HepG2 (cell line): ENCODE data around the gene DBNDD1. TPM values are rescaled to one million over a fixed set of nuclear protein-coding genes. Genes with fewer than 3 reads are reported as not detected.

ENCODE experiments used
- CBFB ChIP-seq: sonication (generic); formaldehyde crosslinking; IDR thresholded peaks from 2 replicates; pipeline ENCODE4 v1.4.0; 2020; ENCODE audit warnings: missing genetic modification reagents
- CHD4 ChIP-seq: fragments of 200-600 bp; sonication (generic); IDR thresholded peaks from 2 replicates; pipeline ENCODE4 v1.7.0; 2017; ENCODE audit warnings: mild to moderate bottlenecking, low read length, borderline replicate concordance
- EHMT2 ChIP-seq: fragments of 200-600 bp; sonication (generic); IDR thresholded peaks from 2 replicates; pipeline ENCODE4 v1.7.0; 2017; ENCODE audit warnings: antibody characterized with exemption, low read depth, low read length, borderline replicate concordance
- FOXO4 ChIP-seq: sonication (generic); formaldehyde crosslinking; conservative IDR thresholded peaks from 2 replicates; pipeline ENCODE4 v1.8.1; 2023; ENCODE audit warnings: missing genetic modification reagents
- GATAD2A ChIP-seq: IDR thresholded peaks from 2 replicates; pipeline ENCODE4 v1.6.1; 2016
- HDAC1 ChIP-seq: sonication (generic); formaldehyde crosslinking; IDR thresholded peaks from 2 replicates; pipeline ENCODE4 v1.5.1; 2020; ENCODE audit warnings: mild to moderate bottlenecking, missing genetic modification reagents
- IKZF4 ChIP-seq: sonication (generic); formaldehyde crosslinking; IDR thresholded peaks from 2 replicates; pipeline ENCODE4 v1.5.1; 2020; ENCODE audit warnings: borderline replicate concordance, mild to moderate bottlenecking, low read depth, missing genetic modification reagents; ENCODE audit errors: not compliant biosample characterization
- IRF9 ChIP-seq: sonication (generic); formaldehyde crosslinking; IDR thresholded peaks from 2 replicates; pipeline ENCODE4 v1.8.0; 2022; ENCODE audit warnings: missing genetic modification reagents, mild to moderate bottlenecking, borderline replicate concordance
- KAT2B ChIP-seq: fragments of 150-350 bp; IDR thresholded peaks from 2 replicates; pipeline ENCODE4 v1.6.1; 2014; ENCODE audit warnings: low read depth, low read length, borderline replicate concordance
- KDM6A ChIP-seq: IDR thresholded peaks from 2 replicates; pipeline ENCODE4 v1.6.1; 2016; ENCODE audit warnings: low read depth
- PAWR ChIP-seq: sonication (generic); formaldehyde crosslinking; IDR thresholded peaks from 2 replicates; pipeline ENCODE4 v1.4.0; 2020; ENCODE audit warnings: missing genetic modification reagents, mild to moderate bottlenecking, borderline replicate concordance
- TMF1 ChIP-seq: sonication (generic); formaldehyde crosslinking; IDR thresholded peaks from 2 replicates; pipeline ENCODE4 v1.8.1; 2022; ENCODE audit warnings: low read depth, missing genetic modification reagents
- ZBTB43 ChIP-seq: sonication (generic); formaldehyde crosslinking; conservative IDR thresholded peaks from 2 replicates; pipeline ENCODE4 v1.4.0; 2020; ENCODE audit warnings: missing genetic modification reagents
- ZMAT3 ChIP-seq: sonication (generic); formaldehyde crosslinking; conservative IDR thresholded peaks from 2 replicates; pipeline ENCODE4 v1.7.0; 2021; ENCODE audit warnings: missing genetic modification reagents
- ZNF367 ChIP-seq: sonication (generic); formaldehyde crosslinking; IDR thresholded peaks from 2 replicates; pipeline ENCODE4 v1.4.0; 2020; ENCODE audit warnings: missing genetic modification reagents, borderline replicate concordance
- ZNF44 ChIP-seq: sonication (generic); formaldehyde crosslinking; IDR thresholded peaks from 2 replicates; pipeline ENCODE4 v1.5.1; 2020; ENCODE audit warnings: mild to moderate bottlenecking, missing genetic modification reagents
- ZNF737 ChIP-seq: sonication (generic); formaldehyde crosslinking; IDR thresholded peaks from 2 replicates; pipeline ENCODE4 v1.5.0; 2020; ENCODE audit warnings: missing genetic modification reagents, mild to moderate bottlenecking, borderline replicate concordance
- polyA plus RNA-seq, 8 experiments: library from polyadenylated mRNA; depleted of rRNA in 3 of 8; stranded (reverse) in 7 of 8; unstranded in 1 of 8; fragments of >200 nt; fragmentation: Illumina TruSeq in 4 of 8; extraction: Trizol in 4 of 8; gene quantifications; 2 replicates each; pipeline versions ENCODE4 v1.2.1 to v1.2.3, GENCODE V29; 2011 to 2016; ENCODE audit warnings: low read depth in 4 of 8, missing spikeins in 1 of 8, mixed read lengths in 1 of 8; ENCODE audit not compliant: insufficient read depth in 1 of 8
- total RNA-seq, 5 experiments: library from RNA; depleted of rRNA; stranded (reverse); fragments of >200 nt; fragmentation: Illumina TruSeq; extraction: Trizol; gene quantifications; 2 replicates each; pipeline ENCODE4 v1.2.3, GENCODE V29; 2016; ENCODE audit warnings: low read depth in 1 of 5
- TF ChIP-seq, protein P1 (sequence below): sonication (generic); formaldehyde crosslinking; IDR thresholded peaks from 2 replicates; pipeline ENCODE4 v1.4.0; 2020; ENCODE audit warnings: missing genetic modification reagents, borderline replicate concordance

Gene DBNDD1
- total and polyA plus RNA-seq, 2 of the 13 experiments (the other 11 are each of a cell fraction or from before 2014, with no cell fraction given) = 17.0 to 40.4 TPM

DNA sequence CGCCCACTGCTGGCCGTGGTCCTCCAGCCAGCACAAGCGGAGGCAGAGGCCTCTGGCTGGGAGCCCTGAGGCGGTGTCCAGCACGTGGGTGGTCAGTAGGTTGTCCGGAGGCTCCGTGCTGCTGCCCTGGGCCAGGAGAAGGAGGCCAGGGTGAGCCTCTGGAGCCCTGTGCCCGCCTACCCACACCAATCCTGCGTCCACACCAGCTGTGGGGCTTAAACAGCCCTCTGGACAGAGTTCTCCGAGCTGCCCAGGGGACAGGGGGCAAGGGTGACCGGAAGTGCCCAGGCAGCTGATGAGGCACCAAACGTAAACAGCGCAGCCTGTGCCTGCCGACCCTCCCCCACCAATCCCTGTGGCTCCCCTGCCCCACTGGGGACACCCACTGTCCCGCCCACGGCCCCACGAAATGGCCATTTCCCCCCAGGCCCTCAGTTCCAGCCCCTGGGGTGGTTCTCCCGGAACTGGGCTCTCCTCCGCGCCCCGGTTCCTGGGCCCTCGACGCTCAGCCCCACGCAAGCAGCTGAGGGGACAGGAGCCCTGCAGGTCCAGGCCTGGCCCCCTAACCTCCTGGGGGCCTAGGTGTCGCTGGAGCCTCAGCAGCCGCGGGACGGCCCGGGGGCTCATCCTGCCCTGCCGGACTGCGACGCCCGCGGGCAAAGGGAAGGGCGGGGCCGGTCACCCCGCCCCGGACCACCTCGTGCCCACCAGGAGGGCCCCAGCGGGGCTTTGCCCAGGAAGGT, 27.9 kb upstream of the DBNDD1 start (continued):
- TF ChIP-seq, protein P1, sequence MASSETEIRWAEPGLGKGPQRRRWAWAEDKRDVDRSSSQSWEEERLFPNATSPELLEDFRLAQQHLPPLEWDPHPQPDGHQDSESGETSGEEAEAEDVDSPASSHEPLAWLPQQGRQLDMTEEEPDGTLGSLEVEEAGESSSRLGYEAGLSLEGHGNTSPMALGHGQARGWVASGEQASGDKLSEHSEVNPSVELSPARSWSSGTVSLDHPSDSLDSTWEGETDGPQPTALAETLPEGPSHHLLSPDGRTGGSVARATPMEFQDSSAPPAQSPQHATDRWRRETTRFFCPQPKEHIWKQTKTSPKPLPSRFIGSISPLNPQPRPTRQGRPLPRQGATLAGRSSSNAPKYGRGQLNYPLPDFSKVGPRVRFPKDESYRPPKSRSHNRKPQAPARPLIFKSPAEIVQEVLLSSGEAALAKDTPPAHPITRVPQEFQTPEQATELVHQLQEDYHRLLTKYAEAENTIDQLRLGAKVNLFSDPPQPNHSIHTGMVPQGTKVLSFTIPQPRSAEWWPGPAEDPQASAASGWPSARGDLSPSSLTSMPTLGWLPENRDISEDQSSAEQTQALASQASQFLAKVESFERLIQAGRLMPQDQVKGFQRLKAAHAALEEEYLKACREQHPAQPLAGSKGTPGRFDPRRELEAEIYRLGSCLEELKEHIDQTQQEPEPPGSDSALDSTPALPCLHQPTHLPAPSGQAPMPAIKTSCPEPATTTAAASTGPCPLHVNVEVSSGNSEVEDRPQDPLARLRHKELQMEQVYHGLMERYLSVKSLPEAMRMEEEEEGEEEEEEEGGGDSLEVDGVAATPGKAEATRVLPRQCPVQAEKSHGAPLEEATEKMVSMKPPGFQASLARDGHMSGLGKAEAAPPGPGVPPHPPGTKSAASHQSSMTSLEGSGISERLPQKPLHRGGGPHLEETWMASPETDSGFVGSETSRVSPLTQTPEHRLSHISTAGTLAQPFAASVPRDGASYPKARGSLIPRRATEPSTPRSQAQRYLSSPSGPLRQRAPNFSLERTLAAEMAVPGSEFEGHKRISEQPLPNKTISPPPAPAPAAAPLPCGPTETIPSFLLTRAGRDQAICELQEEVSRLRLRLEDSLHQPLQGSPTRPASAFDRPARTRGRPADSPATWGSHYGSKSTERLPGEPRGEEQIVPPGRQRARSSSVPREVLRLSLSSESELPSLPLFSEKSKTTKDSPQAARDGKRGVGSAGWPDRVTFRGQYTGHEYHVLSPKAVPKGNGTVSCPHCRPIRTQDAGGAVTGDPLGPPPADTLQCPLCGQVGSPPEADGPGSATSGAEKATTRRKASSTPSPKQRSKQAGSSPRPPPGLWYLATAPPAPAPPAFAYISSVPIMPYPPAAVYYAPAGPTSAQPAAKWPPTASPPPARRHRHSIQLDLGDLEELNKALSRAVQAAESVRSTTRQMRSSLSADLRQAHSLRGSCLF (CRISPR knock-in tag) = no peak
- no peak for TF ChIP-seq ZBTB43
- TF ChIP-seq IKZF4 (CRISPR knock-in tag) = no peak
- TF ChIP-seq ZMAT3 (CRISPR knock-in tag) = peak; percentile 97
- TF ChIP-seq GATAD2A (CRISPR knock-in tag) = peak; percentile 52
- TF ChIP-seq IRF9 (CRISPR knock-in tag) = peak; percentile 53
- TF ChIP-seq ZNF367 (CRISPR knock-in tag) = no peak; the same call in 1 of the 2 replicates
- TF ChIP-seq ZNF737 (CRISPR knock-in tag) = no peak
- TF ChIP-seq HDAC1 (CRISPR knock-in tag) = peak; percentile 57; the same call in 1 of the 2 replicates
- TF ChIP-seq EHMT2 = no peak
- TF ChIP-seq KAT2B = no peak
- no peak; the same call in 1 of the 2 replicates for TF ChIP-seq TMF1
- peak; percentile 64; the same call in 1 of the 2 replicates for TF ChIP-seq ZNF44
- no peak for TF ChIP-seq KDM6A (CRISPR knock-in tag)
- TF ChIP-seq PAWR (CRISPR knock-in tag) = 0 out of 2 replicates have a peak, but pooled peaks have one; percentile 58
- no peak; the same call in 1 of the 2 replicates for TF ChIP-seq CBFB (CRISPR knock-in tag)
- TF ChIP-seq FOXO4 (CRISPR knock-in tag) = no peak
- no peak for TF ChIP-seq CHD4
